SK-N-MC (cell line): Measurements from ENCODE around the gene SORBS1.

Source experiments
- DNase-seq: peaks from one replicate; pipeline ENCODE4 v3.0.0-alpha.2; 2011; ENCODE audit warnings: low read depth, low spot score
- H3K27ac ChIP-seq: fragments of 200-600 bp; sonication (generic); 2 replicates; pipeline ENCODE4 v1.5.1; 2016; ENCODE audit warnings: mixed run types
- H3K36me3 ChIP-seq: fragments of 200-600 bp; sonication (generic); 2 replicates; pipeline ENCODE4 v1.6.1; 2017; ENCODE audit warnings: antibody characterized with exemption, low read length, mixed read lengths; ENCODE audit not compliant: insufficient read depth
- H3K4me3 ChIP-seq: fragments of 200-600 bp; sonication (generic); 2 replicates; pipeline ENCODE4 v1.5.1; 2016
- H3K9ac ChIP-seq: fragments of 200-600 bp; sonication (generic); 2 replicates; pipeline ENCODE4 v1.8.0; 2017; ENCODE audit warnings: mixed run types, mixed read lengths; ENCODE audit not compliant: insufficient read length
- H3K9me3 ChIP-seq: fragments of 200-600 bp; sonication (generic); 2 replicates; pipeline ENCODE4 v1.6.1; 2017; ENCODE audit warnings: low read depth, mild to moderate bottlenecking, antibody characterized with exemption, low read length, moderate library complexity, mixed read lengths
- EZH2 ChIP-seq: fragments of 200-600 bp; sonication (generic); IDR thresholded peaks from one replicate; pipeline ENCODE4 v1.6.1; 2017; ENCODE audit warnings: antibody characterized with exemption
- FOXP2 ChIP-seq: optimal IDR thresholded peaks from 2 replicates; pipeline ENCODE3; 2011; ENCODE audit warnings: mild to moderate bottlenecking, moderate library complexity; ENCODE audit not compliant: insufficient read depth; ENCODE audit errors: extremely low read length, control extremely low read depth
- POLR2AphosphoS5 ChIP-seq: IDR thresholded peaks from 2 replicates; pipeline ENCODE4 v1.6.1; 2012; ENCODE audit warnings: mild to moderate bottlenecking, low read depth, low read length, borderline replicate concordance

Gene SORBS1

DNA sequence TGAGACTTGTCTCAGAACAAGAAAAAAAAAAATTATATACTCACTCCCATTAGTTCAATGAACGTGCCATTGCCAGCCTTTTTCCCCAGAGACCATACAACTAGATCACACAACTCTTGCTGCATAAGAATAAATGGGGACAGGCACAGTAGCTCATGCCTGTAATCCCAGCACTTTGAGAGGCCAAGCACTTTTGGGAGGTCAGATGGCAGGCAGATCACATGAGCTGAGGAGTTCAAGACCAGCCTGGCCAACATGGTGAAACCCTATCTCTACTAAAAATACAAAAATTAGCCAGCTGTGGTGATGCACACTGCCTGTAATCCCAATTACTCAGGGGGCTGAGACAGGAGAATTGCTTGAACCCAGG, 284.0 kb downstream of the SORBS1 start:
- TF ChIP-seq POLR2AphosphoS5 (no peak), FOXP2 (no peak), EZH2 (no peak)
- no peak for DNase-seq
- Histone ChIP-seq H3K27ac (no peak overlapping the region), H3K9ac (no peak overlapping the region), H3K9me3 (no peaks in the 10 kb centered on the region), H3K36me3 (no peaks in the 10 kb centered on the region), H3K4me3 (no peak overlapping the region)

DNA sequence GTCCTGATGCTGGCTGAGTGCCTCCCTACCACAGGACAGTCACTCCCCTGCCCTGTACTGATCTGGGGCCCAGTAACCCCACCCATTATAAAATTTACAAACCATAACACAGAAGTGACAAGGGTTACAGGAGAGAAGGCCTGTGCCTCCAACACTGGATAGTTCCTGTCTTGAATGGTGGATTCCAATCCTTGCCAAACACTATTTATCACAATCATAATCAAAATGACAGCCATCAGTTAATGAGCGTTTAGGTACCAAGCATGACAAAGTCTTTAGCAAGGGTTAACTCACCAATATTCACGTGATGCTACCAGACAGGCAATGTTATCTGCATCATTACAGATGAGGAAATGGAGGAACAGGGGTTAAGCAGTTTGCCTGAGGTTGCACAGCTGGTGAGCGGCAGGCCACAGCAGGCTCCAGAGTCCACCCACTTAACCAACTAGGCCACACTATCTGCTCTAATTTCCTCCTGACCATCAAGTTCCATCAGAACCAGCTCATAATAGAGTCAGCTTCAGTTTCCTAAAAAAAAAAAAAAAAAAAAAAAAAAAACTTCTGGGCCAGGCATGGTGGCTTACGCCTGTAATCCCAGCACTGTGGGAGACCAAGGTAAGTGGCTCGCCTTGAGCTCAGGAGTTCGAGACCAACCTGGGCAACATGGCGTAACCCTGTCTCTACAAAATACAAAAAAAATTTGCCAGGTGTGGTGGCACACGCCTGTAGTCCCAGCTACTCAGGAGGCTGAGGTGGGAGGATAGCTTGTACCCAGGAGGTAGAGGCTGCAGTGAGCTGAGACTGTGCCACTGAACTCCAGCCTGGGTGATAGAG, 284.6 kb downstream of the SORBS1 start:
- no peak for TF ChIP-seq POLR2AphosphoS5
- no peak for TF ChIP-seq FOXP2
- TF ChIP-seq EZH2, result no peak
- no peak for DNase-seq
- Histone ChIP-seq H3K9ac (no peak overlapping the region), H3K4me3 (no peak overlapping the region), H3K36me3 (no peaks in the 10 kb centered on the region), H3K27ac (no peak overlapping the region), H3K9me3 (no peaks in the 10 kb centered on the region)

DNA sequence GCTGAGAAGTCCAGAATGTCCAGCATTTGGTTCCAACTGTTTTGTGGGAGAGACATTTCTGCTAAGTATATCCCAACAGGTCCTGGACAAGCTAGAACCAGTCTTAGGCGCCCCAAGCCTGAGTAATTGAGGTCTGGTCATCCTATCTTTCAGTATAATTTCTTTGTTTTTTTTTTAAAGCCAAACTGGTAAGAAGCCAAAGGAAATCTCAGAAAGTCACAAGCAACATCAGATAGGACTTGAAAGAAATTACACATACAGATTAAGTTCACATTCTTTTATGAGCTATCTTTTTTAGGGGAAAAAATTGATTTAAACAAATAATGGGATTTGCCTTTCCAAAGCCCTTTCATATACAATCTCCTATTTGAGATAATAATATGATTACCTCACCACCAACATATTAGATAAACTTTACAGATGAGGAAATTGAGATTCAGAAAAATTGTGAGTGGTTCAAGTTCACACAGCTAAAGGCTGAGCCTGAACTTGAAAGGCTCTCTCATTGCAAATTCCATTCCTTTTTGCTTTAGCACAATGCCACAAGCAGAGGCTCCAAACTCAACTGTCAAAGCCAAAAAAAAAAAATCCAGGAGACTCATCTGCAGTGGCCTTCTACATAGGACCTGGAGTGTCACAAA, 285.3 kb downstream of the SORBS1 start:
- no peak overlapping the region for H3K4me3 ChIP-seq
- H3K27ac ChIP-seq, result no peak overlapping the region
- no peak for DNase-seq
- no peaks in the 10 kb centered on the region for H3K9me3 ChIP-seq
- H3K9ac ChIP-seq, result no peak overlapping the region
- no peaks in the 10 kb centered on the region for H3K36me3 ChIP-seq
- TF ChIP-seq FOXP2 (no peak), POLR2AphosphoS5 (no peak), EZH2 (no peak)

DNA sequence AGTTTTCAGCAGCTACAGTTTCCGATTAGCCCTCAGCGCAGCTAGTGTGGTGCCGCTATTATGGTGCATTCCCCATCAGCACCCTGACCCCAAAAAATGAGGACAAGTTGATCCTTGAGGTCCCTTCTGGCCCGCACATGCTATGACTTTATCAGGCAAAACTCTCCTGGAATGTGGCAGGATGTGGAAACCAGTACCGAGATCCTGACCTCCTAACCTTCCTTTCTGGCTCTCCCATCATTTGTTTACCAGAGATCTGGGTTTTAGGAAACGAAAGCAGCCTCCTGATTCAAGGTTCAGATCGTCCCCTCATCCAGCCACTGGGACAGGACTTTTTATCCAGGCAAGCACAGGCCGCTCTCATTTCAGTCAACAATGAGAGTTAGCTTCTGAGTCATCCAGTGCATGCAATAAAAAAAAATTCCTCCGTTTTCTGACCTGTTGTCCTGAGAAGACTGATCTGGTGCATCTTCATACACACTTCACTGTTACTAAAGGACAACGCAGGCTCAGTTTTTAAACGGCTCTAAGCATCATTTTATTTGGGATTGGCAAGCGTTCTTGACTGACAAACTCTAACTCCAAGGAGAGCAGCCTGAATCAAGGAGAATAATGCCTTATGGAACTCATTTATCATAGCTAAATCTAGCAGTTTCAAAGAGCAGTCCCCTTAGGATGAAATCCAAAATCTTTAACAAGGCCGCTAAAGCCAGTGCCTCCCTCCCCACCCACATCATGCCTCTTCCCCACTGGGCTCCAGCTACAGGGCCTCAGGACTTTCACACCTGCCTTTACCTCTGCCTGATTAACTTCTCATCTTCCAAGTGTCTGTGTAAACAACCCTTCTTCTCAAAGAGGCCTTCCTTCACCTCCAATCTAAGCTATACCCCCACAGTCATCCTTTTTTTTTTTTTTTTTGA, 287.5 kb downstream of the SORBS1 start:
- no peak overlapping the region for H3K9ac ChIP-seq
- H3K4me3 ChIP-seq, result no peak overlapping the region
- no peaks in the 10 kb centered on the region for H3K36me3 ChIP-seq
- no peak for DNase-seq
- H3K9me3 ChIP-seq, result no peaks in the 10 kb centered on the region
- TF ChIP-seq EZH2, result no peak
- no peak for TF ChIP-seq POLR2AphosphoS5
- TF ChIP-seq FOXP2, result no peak
- H3K27ac ChIP-seq, result no peak overlapping the region

DNA sequence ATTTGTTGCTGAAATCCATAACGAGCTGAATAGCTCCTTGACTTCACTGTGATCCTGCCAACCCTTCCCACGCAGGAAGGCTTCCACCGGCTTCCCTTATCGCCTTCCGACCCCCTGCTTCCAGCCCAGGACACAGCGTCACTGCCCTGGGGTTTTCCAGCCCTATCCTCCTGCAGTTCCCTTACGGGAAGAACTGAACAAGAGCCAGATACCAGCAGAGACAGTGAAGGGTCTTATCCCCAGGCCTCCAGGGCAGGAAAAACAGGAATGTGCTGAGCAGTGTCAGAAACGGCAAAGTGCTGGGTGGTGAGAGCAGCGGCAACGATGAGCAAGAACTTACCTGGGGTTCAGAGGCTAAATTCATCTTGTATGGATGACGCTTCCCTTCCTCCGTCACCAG, 292.7 kb downstream of the SORBS1 start:
- Histone ChIP-seq H3K4me3 (no peak overlapping the region), H3K9me3 (no peaks in the 10 kb centered on the region), H3K36me3 (no peaks in the 10 kb centered on the region), H3K27ac (no peak overlapping the region), H3K9ac (no peak overlapping the region)
- DNase-seq, result no peak
- no peak for TF ChIP-seq FOXP2

DNA sequence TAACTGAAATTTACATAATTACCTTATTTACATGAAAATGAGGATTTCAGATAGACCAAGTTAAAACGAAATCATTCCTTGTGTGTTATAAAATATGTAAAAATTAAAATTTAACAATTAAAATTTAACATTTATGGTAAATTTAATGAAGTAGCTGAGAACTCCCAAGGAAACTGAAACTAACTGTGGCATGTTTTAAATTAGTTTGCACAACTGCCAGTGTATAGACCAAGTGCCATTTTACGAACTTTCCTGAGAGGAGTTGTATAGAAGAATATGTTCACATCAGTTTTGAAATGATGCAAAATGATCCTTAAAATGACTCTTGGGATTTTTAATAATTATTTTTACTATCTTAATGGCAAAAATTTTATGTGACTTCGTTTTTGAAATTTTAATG, 293.9 kb downstream of the SORBS1 start:
- Histone ChIP-seq H3K9me3 (no peaks in the 10 kb centered on the region), H3K4me3 (no peak overlapping the region), H3K36me3 (no peaks in the 10 kb centered on the region), H3K9ac (no peak overlapping the region), H3K27ac (no peak overlapping the region)
- no peak for TF ChIP-seq FOXP2
- no peak for TF ChIP-seq EZH2
- TF ChIP-seq POLR2AphosphoS5, result no peak
- DNase-seq, result no peak

DNA sequence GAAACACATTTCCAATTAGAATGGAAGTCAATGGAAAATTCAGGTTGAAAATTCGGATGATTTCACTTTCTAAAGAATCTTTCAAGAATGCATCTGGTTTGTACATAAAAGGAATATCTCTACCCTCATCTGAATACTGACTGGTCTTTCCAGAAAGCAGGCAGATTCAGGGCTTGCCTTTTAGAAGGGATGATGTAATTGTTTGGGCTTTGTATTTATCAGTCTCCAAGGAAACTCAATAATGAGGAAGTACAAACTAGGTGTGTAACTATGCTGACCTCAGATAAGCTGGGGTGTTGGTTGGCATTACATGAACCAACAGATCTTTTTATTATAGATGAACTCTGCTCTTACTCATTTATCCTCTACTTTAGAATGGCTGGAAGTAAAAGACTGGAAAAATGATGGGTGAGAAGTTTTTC, 294.5 kb downstream of the SORBS1 start:
- no peaks in the 10 kb centered on the region for H3K36me3 ChIP-seq
- no peak overlapping the region for H3K27ac ChIP-seq
- no peaks in the 10 kb centered on the region for H3K9me3 ChIP-seq
- H3K4me3 ChIP-seq, result no peak overlapping the region
- no peak for DNase-seq
- TF ChIP-seq EZH2 (no peak), POLR2AphosphoS5 (no peak), FOXP2 (no peak)
- H3K9ac ChIP-seq, result no peak overlapping the region

DNA sequence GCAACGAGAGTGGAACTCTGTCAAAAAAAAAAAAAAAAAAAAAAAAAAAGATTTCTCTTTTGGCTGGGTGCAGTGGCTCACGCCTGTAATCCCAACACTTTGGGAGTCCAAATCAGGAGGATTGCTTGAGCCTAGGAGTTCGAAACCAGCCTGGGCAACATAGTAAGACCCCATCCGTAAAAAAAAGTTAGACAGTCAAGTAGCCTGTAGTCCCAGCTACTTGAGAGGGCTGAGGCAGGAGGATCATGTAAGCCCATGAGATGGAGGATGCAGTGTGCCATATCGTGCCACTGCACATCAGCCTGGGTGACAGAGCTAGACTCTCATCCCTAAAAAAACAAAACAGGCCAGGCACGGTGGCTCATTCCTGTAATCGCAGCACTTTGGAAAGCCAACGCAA, 295.6 kb downstream of the SORBS1 start:
- TF ChIP-seq EZH2 (no peak), POLR2AphosphoS5 (no peak), FOXP2 (no peak)
- no peaks in the 10 kb centered on the region for H3K36me3 ChIP-seq
- H3K9me3 ChIP-seq, result no peaks in the 10 kb centered on the region
- no peak overlapping the region for H3K4me3 ChIP-seq
- H3K27ac ChIP-seq, result no peak overlapping the region
- no peak overlapping the region for H3K9ac ChIP-seq
- no peak for DNase-seq
